ENCODE measurements around the gene PMS1. TPM values are rescaled to one million over a fixed set of nuclear protein-coding genes. Genes with fewer than 3 reads are reported as not detected.

PMS1 gene
- 8.8 TPM for polyA plus RNA-seq (2013, experiment 1 of 2)
- polyA plus RNA-seq (2013, experiment 2 of 2), result 9.5 TPM

- H2BK15ac ChIP-seq (ENCODE audit: low read depth, poor library complexity, severe bottlenecking), result peak within 1 kb of the TSS; percentile 92
- H2BK12ac ChIP-seq (ENCODE audit: low read length in 2 of 2), result no peak within 1 kb of the TSS
- peaks cover 8% of the 10 kb centered on the region for H3K79me1 ChIP-seq (replicated peaks; ENCODE audit: low read length, poor library complexity, severe bottlenecking)
- H3K27me3 ChIP-seq (ENCODE audit: control insufficient read depth in 1 of 2, insufficient read depth in 1 of 2, low read length in 2 of 2), result no peaks in the 10 kb centered on the region
- H3K4me3 ChIP-seq (ENCODE audit: insufficient read depth in 1 of 2, low read depth in 1 of 2, low read length in 2 of 2), result peak within 1 kb of the TSS; percentile 80 to 84
- H2BK5ac ChIP-seq (ENCODE audit: low read depth, low read length, poor library complexity, severe bottlenecking), result no peak within 1 kb of the TSS
- peak within 1 kb of the TSS; percentile 56 for H2BK120ac ChIP-seq (ENCODE audit: low read depth, low read length)
- H3K4me1 ChIP-seq (ENCODE audit: control insufficient read depth, insufficient read depth, low read depth, low read length), result peaks cover 6% of the 10 kb centered on the region
- peaks cover 0 to 55% of the 10 kb centered on the region in 2 experiments for H3K36me3 ChIP-seq (ENCODE audit: control insufficient read depth in 1 of 2, insufficient read depth in 2 of 2, low read depth in 1 of 2, low read length in 2 of 2)
- DNase-seq, result peak; percentile 96
- peak within 1 kb of the TSS; percentile 74 for H3K4me2 ChIP-seq (ENCODE audit: low read length, poor library complexity, severe bottlenecking)
- peak within 1 kb of the TSS; percentile 92 for H3K9ac ChIP-seq (ENCODE audit: low read length)
- H3K27ac ChIP-seq (ENCODE audit: low read length, poor library complexity, severe bottlenecking), result peak within 1 kb of the TSS; percentile 86
- H2AK5ac ChIP-seq (ENCODE audit: low read length, severe bottlenecking), result no peak within 1 kb of the TSS
- H4K91ac ChIP-seq (ENCODE audit: low read length), result peak within 1 kb of the TSS; percentile 94
- peak within 1 kb of the TSS; percentile 95 to 97 for H3K18ac ChIP-seq (ENCODE audit: low read depth in 1 of 2, low read length in 2 of 2)
- WGBS, result under 1% methylated on average over 89 of the region's 96 CpGs
- H4K8ac ChIP-seq (ENCODE audit: low read length), result peak within 1 kb of the TSS; percentile 95
- H3K4ac ChIP-seq (ENCODE audit: low read depth in 1 of 2, low read length in 2 of 2), result peak within 1 kb of the TSS; percentile 60 to 87
- H2AFZ ChIP-seq (ENCODE audit: low read depth, low read length), result peak within 1 kb of the TSS; percentile 89
- H3K14ac ChIP-seq (ENCODE audit: low read length in 2 of 2), result peak within 1 kb of the TSS in 1 of 2 experiments; percentile 37
- no peak within 1 kb of the TSS for H3K23ac ChIP-seq (ENCODE audit: low read length in 2 of 2)
- H3K9me3 ChIP-seq (ENCODE audit: control insufficient read depth, low read length), result no peaks in the 10 kb centered on the region
Measured at GRCh38 chr2:189783927-189784867, at the start of gene PMS1, which contains the start of gene ORMDL1. Gene PMS1 (plus strand): TSS chr2:189784450. CDS start chr2:189791810, 7,360 bp downstream. Gene ORMDL1 (minus strand): TSS chr2:189784339. CDS start chr2:189782595, 1,744 bp downstream.

DNA sequence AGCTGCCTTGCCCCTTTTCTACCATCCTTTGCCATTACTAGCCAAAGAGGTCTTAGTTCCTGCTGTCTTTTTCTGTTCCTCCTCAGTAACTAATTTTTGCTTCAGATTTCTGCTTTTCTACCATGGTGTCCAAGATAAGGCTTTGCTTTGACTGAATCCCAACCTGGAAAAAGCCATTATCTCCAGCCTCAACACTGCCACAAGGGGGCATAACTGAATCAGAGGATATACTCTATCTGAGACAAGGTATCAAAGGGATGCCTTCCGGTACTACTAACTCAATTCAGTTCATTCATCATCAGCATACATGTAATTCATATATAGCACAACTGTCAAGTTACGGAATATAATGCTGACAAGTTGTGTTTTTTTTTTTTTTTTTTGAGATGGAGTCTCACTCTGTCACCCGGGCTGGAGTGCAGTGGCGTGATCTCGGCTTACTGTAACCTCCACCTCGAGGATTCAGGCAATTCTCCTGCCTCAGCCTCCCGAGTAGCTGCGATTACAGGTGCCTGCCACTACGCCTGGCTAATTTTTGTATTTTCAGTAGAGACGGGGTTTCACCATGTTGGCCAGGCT is 33.1 kb upstream of the PMS1 start:
- Histone ChIP-seq H3K23ac (ENCODE audit: low read length in 2 of 2) (no peak overlapping the region), H3K79me1 (replicated peaks; ENCODE audit: low read length, poor library complexity, severe bottlenecking) (no peaks in the 10 kb centered on the region), H3K4me3 (ENCODE audit: insufficient read depth in 1 of 2, low read depth in 1 of 2, low read length in 2 of 2) (no peak overlapping the region), H3K4me2 (ENCODE audit: low read length, poor library complexity, severe bottlenecking) (no peak overlapping the region), H2AFZ (ENCODE audit: low read depth, low read length) (no peak overlapping the region), H3K9ac (ENCODE audit: low read length) (no peak overlapping the region), H3K4me1 (ENCODE audit: control insufficient read depth, insufficient read depth, low read depth, low read length) (no peaks in the 10 kb centered on the region), H2BK15ac (ENCODE audit: low read depth, poor library complexity, severe bottlenecking) (no peak overlapping the region), H3K36me3 (ENCODE audit: control insufficient read depth in 1 of 2, insufficient read depth in 2 of 2, low read depth in 1 of 2, low read length in 2 of 2) (peaks cover 3 to 65% of the 10 kb centered on the region in 2 experiments), H3K9me3 (ENCODE audit: control insufficient read depth, low read length) (no peaks in the 10 kb centered on the region), H2BK120ac (ENCODE audit: low read depth, low read length) (no peak overlapping the region), H2AK5ac (ENCODE audit: low read length, severe bottlenecking) (no peak overlapping the region), H4K91ac (ENCODE audit: low read length) (no peak overlapping the region), H2BK5ac (ENCODE audit: low read depth, low read length, poor library complexity, severe bottlenecking) (no peak overlapping the region), H3K18ac (ENCODE audit: low read depth in 1 of 2, low read length in 2 of 2) (no peak overlapping the region), H2BK12ac (ENCODE audit: low read length in 2 of 2) (no peak overlapping the region), H4K8ac (ENCODE audit: low read length) (no peak overlapping the region), H3K27me3 (ENCODE audit: control insufficient read depth in 1 of 2, insufficient read depth in 1 of 2, low read length in 2 of 2) (no peaks in the 10 kb centered on the region), H3K14ac (ENCODE audit: low read length in 2 of 2) (no peak overlapping the region), H3K4ac (ENCODE audit: low read depth in 1 of 2, low read length in 2 of 2) (no peak overlapping the region), H3K27ac (ENCODE audit: low read length, poor library complexity, severe bottlenecking) (no peak overlapping the region)
- DNase-seq, result peak; percentile 46
- 86% methylated on average over 10 of the region's 10 CpGs for WGBS

GRCh38 chr2:189756311-189756952 is 27.8 kb upstream of the PMS1 start:
- no peak overlapping the region for H4K8ac ChIP-seq (ENCODE audit: low read length)

More at GRCh38 chr2:189756311-189756952, 27.8 kb upstream of the PMS1 start:
- no peak overlapping the region for H3K4me2 ChIP-seq (ENCODE audit: low read length, poor library complexity, severe bottlenecking)
- no peak overlapping the region for H3K27ac ChIP-seq (ENCODE audit: low read length, poor library complexity, severe bottlenecking)
- no peak for DNase-seq
- H3K36me3 ChIP-seq (ENCODE audit: control insufficient read depth in 1 of 2, insufficient read depth in 2 of 2, low read depth in 1 of 2, low read length in 2 of 2), result peaks cover 0 to 43% of the 10 kb centered on the region in 2 experiments
- no peak overlapping the region for H2BK12ac ChIP-seq (ENCODE audit: low read length in 2 of 2)
- no peak overlapping the region for H3K9ac ChIP-seq (ENCODE audit: low read length)
- H3K4ac ChIP-seq (ENCODE audit: low read depth in 1 of 2, low read length in 2 of 2), result no peak overlapping the region
- no peak overlapping the region for H3K14ac ChIP-seq (ENCODE audit: low read length in 2 of 2)
- H2BK5ac ChIP-seq (ENCODE audit: low read depth, low read length, poor library complexity, severe bottlenecking), result no peak overlapping the region
- H2AFZ ChIP-seq (ENCODE audit: low read depth, low read length), result no peak overlapping the region
- no peak overlapping the region for H2AK5ac ChIP-seq (ENCODE audit: low read length, severe bottlenecking)
- no peak overlapping the region for H3K4me3 ChIP-seq (ENCODE audit: insufficient read depth in 1 of 2, low read depth in 1 of 2, low read length in 2 of 2)
- no peak overlapping the region for H3K23ac ChIP-seq (ENCODE audit: low read length in 2 of 2)
- H2BK15ac ChIP-seq (ENCODE audit: low read depth, poor library complexity, severe bottlenecking), result no peak overlapping the region
- no peak overlapping the region for H4K91ac ChIP-seq (ENCODE audit: low read length)
- no peak overlapping the region for H3K18ac ChIP-seq (ENCODE audit: low read depth in 1 of 2, low read length in 2 of 2)
- no peaks in the 10 kb centered on the region for H3K4me1 ChIP-seq (ENCODE audit: control insufficient read depth, insufficient read depth, low read depth, low read length)
- H3K27me3 ChIP-seq (ENCODE audit: control insufficient read depth in 1 of 2, insufficient read depth in 1 of 2, low read length in 2 of 2), result no peaks in the 10 kb centered on the region
- no peaks in the 10 kb centered on the region for H3K9me3 ChIP-seq (ENCODE audit: control insufficient read depth, low read length)
- H3K79me1 ChIP-seq (replicated peaks; ENCODE audit: low read length, poor library complexity, severe bottlenecking), result peaks cover 1% of the 10 kb centered on the region
- WGBS, result 0% methylated on average over 1 of the region's 2 CpGs
- H2BK120ac ChIP-seq (ENCODE audit: low read depth, low read length), result no peak overlapping the region

Measured in mesenchymal stem cell (in vitro differentiated cells and primary cell).